ENCODE measurements around the gene ISLR2.

ISLR2 gene

GRCh38 chr15:74128785-74129585 lies 1.4 kb upstream of the ISLR2 start:
- no peak for FAIRE-seq

GRCh38 chr15:74129586-74130154 lies 716 bp upstream of the ISLR2 start:
- FAIRE-seq: no peak

GRCh38 chr15:74130849-74131627 lies 652 bp downstream of the ISLR2 start:
- no peak for FAIRE-seq

- FAIRE-seq: no peak
Measured at GRCh38 chr15:74131628-74132413, 1.4 kb downstream of the ISLR2 start.

DNA sequence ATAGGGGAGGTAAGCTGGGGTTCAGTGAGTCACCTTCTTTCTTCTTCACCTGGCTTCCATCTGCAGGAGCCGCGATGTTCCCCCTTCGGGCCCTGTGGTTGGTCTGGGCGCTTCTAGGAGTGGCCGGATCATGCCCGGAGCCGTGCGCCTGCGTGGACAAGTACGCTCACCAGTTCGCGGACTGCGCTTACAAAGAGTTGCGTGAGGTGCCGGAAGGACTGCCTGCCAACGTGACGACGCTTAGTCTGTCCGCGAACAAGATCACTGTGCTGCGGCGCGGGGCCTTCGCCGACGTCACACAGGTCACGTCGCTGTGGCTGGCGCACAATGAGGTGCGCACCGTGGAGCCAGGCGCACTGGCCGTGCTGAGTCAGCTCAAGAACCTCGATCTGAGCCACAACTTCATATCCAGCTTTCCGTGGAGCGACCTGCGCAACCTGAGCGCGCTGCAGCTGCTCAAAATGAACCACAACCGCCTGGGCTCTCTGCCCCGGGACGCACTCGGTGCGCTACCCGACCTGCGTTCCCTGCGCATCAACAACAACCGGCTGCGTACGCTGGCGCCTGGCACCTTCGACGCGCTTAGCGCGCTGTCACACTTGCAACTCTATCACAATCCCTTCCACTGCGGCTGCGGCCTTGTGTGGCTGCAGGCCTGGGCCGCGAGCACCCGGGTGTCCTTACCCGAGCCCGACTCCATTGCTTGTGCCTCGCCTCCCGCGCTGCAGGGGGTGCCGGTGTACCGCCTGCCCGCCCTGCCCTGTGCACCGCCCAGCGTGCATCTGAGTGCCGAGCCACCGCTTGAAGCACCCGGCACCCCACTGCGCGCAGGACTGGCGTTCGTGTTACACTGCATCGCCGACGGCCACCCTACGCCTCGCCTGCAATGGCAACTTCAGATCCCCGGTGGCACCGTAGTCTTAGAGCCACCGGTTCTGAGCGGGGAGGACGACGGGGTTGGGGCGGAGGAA lies 2.6 kb downstream of the ISLR2 start:
- FAIRE-seq: no peak

DNA sequence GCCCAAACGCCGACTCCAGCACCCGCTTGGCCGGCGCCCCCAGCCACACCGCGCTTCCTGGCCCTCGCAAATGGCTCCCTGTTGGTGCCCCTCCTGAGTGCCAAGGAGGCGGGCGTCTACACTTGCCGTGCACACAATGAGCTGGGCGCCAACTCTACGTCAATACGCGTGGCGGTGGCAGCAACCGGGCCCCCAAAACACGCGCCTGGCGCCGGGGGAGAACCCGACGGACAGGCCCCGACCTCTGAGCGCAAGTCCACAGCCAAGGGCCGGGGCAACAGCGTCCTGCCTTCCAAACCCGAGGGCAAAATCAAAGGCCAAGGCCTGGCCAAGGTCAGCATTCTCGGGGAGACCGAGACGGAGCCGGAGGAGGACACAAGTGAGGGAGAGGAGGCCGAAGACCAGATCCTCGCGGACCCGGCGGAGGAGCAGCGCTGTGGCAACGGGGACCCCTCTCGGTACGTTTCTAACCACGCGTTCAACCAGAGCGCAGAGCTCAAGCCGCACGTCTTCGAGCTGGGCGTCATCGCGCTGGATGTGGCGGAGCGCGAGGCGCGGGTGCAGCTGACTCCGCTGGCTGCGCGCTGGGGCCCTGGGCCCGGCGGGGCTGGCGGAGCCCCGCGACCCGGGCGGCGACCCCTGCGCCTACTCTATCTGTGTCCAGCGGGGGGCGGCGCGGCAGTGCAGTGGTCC lies 3.5 kb downstream of the ISLR2 start:
- FAIRE-seq: no peak

DNA sequence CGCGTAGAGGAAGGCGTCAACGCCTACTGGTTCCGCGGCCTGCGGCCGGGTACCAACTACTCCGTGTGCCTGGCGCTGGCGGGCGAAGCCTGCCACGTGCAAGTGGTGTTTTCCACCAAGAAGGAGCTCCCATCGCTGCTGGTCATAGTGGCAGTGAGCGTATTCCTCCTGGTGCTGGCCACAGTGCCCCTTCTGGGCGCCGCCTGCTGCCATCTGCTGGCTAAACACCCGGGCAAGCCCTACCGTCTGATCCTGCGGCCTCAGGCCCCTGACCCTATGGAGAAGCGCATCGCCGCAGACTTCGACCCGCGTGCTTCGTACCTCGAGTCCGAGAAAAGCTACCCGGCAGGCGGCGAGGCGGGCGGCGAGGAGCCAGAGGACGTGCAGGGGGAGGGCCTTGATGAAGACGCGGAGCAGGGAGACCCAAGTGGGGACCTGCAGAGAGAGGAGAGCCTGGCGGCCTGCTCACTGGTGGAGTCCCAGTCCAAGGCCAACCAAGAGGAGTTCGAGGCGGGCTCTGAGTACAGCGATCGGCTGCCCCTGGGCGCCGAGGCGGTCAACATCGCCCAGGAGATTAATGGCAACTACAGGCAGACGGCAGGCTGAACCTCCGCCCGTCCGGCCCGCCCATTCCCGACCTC lies 4.1 kb downstream of the ISLR2 start:
- FAIRE-seq: no peak

DNA sequence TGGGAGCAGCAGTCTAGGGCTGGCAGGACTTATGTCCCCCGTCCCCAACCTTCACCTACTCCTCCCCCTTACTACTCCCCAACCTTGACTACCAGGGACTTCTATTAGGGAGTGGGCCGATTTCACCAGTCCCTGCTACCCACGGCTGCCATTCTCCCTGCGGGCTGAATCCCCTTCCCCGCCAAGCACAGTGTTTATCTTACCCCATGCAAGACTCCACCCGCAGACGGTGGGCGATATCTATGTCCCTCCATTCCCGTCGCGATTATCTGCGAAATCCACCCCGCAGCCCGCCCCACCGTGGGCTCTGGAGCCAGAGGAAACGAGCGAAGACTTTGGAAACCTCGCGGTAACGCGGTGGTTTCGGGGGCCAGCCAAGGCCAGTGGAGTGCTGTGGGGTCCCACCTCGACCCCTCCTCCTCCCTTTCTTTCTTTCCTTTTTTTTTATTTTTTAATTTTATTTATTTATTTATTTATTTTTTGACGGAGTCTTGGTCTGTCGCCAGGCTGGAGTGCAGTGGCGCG lies 4.7 kb downstream of the ISLR2 start:
- FAIRE-seq: no peak

- no peak for FAIRE-seq
Measured at GRCh38 chr15:74136540-74136813, 6.1 kb downstream of the ISLR2 start.

DNA sequence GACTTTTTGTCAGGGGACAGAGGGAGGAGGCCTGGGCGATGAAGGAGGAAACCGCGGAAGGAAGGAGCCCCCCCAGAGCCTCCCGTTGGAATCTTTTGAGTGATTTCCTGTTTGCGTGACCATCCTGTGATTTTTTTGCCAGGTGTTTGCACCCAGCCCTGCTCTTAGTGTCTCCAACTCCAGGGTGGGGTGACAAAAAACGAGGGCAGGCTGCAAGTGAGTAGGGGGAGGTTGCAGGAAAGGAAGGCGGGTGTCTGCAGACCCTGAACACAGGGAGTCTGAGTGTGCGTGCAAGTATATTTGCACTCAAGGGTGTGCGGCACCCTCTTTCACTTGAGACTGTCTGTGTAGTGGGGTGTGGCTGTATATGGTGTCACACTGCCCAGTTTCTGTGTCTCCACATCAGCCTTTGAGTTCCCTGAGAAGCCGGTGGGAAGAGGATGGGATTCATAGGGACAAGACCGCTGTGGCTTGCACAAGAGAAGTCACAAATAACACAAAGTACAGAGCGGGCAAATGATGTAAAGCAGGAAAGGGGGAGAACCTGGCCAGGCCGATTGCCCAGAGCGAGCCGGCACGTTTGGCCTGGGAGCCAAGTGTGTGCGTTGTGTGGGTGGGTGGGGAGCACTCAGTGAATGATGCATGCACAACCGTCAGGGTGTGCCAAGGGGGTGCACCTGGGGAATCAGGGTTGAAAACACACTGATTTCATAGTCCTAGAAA lies 6.6 kb downstream of the ISLR2 start:
- FAIRE-seq: no peak

DNA sequence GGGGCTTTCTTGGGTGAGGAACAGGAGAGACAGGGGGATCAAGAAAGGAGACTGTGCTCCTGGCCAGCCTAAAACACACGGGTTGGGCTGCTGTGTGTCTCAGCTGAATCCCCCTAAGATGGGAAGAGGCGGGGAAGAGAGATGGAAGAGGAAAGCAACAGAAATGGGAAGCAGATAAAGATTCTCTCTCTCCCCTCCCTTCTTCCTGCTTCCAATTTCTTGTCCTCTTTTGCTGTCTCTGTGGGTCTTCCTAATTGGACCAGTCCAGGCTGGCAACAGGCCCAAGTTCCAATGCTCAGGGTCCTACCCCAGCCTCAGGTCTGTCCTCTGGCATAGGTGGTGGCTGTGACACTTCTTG lies 7.1 kb downstream of the ISLR2 start:
- no peak for FAIRE-seq

DNA sequence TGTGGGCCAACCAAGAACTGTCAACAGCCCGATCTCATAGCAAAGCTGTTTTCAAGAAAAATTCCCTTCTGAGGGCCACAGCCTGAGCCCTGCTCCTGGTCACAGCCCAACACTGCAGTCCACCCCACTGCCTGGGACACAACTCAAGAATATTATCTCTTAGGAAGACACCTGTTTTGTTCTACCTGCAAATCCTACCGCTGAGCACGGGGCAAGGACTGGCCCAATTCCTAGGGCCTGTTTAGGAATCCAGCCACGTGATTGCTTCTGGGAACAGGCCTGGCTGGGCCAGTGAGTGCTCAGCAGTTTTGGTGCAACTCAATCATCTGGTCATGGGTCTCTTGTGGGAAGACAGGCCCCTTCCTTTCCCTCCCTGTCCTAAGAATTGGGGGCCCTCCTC lies 8.3 kb downstream of the ISLR2 start:
- no peak for FAIRE-seq

GRCh38 chr15:74141591-74141990 lies 11.2 kb downstream of the ISLR2 start:
- no peak for FAIRE-seq

GRCh38 chr15:74144153-74144775 lies 13.9 kb downstream of the ISLR2 start:
- no peak for FAIRE-seq

- FAIRE-seq: no peak
Measured at GRCh38 chr15:74146277-74146800, 16.0 kb downstream of the ISLR2 start.

DNA sequence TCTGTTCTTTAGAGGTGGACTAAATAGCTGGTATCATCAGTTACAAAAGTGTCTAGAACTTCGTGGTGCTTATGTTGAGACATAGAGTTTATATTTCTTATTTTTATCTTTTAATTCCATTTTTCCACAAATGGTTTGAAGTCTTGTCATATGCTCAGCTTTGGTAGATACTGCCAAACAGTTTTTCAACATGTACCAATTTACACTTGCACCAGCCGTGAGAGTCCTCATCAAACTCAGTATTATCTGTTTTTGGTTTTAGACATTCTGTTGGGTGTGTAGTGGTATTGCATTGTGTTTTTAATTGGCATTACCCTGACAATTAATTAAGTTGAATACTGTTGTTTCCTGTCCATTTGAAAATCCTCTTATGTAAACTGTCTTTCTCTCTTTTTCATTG lies 16.7 kb downstream of the ISLR2 start:
- no peak for FAIRE-seq

DNA sequence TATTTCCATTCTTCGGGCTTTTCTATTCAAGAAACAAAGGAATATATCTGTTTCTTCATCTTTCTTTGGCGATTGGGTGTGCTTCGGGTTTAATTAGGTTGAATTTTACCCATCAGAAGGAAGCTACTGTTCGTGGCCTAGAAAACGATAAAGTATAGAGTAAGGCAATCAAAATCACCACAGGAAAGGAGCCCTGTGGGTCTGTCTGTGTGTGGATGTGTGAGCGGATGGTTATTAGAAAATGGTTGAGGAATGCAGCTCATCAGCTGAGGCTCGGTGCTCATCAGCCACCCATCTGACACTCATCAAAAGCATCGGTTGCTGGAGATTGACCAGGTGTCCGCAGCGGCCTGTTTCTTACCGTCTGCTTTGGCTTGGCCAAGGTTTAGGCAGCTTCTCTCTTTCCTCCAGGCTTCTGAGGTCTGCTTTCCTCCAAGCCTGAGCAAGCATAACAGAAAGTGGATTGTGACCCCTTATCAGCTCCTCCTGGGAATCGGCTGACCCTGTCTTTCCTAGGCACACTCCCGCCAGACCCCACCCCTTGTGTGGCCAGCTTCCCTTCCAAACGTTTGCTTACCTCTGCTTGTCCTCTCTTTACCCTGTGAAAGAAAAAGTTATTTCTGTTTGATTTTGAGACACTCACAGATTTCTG lies 25.5 kb downstream of the ISLR2 start:
- no peak for FAIRE-seq

- no peak for FAIRE-seq
Measured at GRCh38 chr15:74156678-74157411, 26.5 kb downstream of the ISLR2 start.

Measured in TTC549 (cell line).